AG09309 (cell line): Measurements from ENCODE around the gene SLC35D2.

Source experiments
- DNase-seq: peaks from one replicate; pipeline ENCODE4 v3.0.0-alpha.2; 2010; ENCODE audit warnings: low read depth
- H3K4me3 ChIP-seq: 2 replicates; pipeline ENCODE4 v1.5.1; 2011; ENCODE audit warnings: mild to moderate bottlenecking, low read depth, low read length, moderate library complexity; ENCODE audit not compliant: control insufficient read depth
- CTCF ChIP-seq: IDR thresholded peaks from 2 replicates; pipeline ENCODE4 v1.5.1; 2011; ENCODE audit warnings: mild to moderate bottlenecking, low read depth, low read length, inconsistent platforms; ENCODE audit not compliant: insufficient read depth, control insufficient read depth; ENCODE audit errors: missing control alignments

The SLC35D2 gene

GRCh38 chr9:96413302-96414221, 30.1 kb upstream of the SLC35D2 start:
- no peak for TF ChIP-seq CTCF
- DNase-seq = no peak
- H3K4me3 ChIP-seq = no peak overlapping the region

GRCh38 chr9:96412174-96412913, 28.8 kb upstream of the SLC35D2 start:
- no peak for DNase-seq
- no peak for TF ChIP-seq CTCF
- H3K4me3 ChIP-seq = no peak overlapping the region

GRCh38 chr9:96411129-96411838, 27.8 kb upstream of the SLC35D2 start:
- no peak for TF ChIP-seq CTCF

GRCh38 chr9:96408409-96409280, 25.1 kb upstream of the SLC35D2 start:
- TF ChIP-seq CTCF = no peak
- no peak for DNase-seq
- H3K4me3 ChIP-seq = no peak overlapping the region

More at GRCh38 chr9:96411129-96411838, 27.8 kb upstream of the SLC35D2 start:
- no peak for DNase-seq
- H3K4me3 ChIP-seq = no peak overlapping the region

- DNase-seq = no peak
- no peak overlapping the region for H3K4me3 ChIP-seq
- no peak for TF ChIP-seq CTCF
These were observed 16.8 kb upstream of the SLC35D2 start for GRCh38 chr9:96400132-96400910.
